Measurements from ENCODE around the gene ASTN1.

ASTN1 gene

DNA sequence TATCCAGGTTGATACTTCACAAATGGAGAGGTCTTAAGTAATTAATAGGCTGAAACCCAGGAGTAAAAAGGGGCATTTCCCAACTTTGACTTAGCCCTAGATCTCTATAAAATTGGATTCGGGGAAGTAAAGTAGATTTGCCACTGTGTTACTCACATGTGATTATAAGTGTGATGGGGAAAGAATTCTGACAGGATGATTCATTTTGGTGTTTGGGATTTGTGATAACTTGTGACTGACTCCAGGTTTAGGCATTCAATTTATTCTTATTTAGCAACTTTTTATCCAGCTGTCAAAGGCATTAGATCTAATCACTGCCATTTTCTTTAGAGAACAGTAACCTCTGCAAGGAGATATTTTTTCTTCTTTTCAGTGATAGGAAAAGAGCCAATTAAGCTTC is 175.5 kb downstream of the ASTN1 start:
- DNase-seq (ENCODE audit: low read depth), result peak; percentile 75

DNA sequence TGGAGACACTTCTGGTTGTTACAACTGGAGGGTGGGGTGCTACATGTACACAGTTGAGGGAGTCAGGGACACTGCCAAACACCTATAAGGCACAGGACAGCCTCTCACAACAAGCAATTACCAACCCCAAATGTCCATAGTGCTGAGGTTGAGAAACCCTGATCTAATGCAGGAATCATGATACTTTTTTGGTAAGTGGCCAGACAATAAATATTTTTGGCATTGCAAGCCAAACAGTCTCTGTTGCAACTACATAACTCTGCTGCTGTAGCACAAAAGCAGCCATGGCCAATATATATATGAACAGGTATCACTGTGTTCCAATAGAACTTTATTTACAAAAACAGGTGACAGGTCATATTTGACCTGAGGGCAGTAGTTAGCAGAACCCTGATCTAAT is 177.5 kb downstream of the ASTN1 start:
- DNase-seq (ENCODE audit: low read depth), result peak; percentile 65

GRCh38 chr1:176983731-176984130 is 180.8 kb downstream of the ASTN1 start:
- DNase-seq (ENCODE audit: low read depth), result no peak

DNA sequence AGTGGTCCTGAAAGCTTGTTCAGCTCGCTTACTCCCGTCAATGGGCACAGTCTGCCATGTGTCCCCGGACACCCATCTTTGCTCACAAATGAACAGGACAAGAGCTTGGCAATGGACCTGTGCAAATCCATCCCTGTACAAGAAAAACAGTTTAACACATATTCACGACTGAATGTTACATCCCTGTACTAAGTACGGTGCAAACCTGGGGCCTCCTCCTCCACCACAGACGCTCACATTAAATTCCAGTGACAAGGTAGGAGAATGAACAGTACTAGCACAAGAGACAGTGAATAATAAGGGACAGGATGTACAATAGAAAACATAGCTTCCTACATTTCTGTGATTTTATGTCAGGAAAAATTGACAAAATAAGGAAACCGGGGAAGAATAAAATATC is 187.7 kb downstream of the ASTN1 start:
- no peak for DNase-seq (ENCODE audit: low read depth)

GRCh38 chr1:176976225-176976624 is 188.3 kb downstream of the ASTN1 start:
- no peak for DNase-seq (ENCODE audit: low read depth)

DNA sequence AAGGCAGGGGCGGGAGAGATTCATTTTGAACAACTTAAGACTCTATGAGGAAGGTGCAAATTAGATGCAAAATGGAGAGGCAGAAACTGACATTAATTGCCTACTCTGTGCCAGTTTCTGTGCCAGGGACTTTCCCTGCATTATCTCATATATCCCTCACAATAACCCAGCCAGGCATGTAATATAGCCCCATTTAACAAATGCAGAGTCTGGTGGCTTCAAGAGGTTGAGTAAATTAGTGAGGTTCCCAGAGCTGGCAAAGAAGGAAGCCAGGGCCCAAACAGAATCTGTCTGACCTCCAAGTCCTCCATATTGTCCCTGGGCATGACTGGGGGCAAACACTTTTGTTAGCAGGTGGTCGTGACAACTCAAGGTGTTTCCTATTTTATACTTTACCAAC is 199.8 kb downstream of the ASTN1 start:
- no peak for DNase-seq (ENCODE audit: low read depth)

DNA sequence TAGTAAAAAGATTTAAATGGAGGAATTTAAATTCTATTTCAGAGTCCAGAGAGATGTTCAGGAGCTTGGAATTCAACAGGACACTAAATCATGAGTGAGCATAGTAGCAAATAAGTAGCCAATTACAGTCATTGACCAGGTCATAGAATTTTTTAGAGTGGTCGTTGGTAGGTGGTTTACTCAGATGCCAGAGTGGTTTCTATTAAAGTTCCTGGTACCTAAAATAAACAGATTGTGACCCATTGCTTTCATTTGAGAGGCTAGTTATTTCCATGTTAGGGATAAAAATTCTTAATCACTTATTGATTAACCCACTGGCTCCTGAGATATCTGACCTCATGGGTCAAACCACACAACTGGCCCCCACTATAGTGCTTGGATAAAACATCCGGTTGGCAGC is 201.3 kb downstream of the ASTN1 start:
- DNase-seq (ENCODE audit: low read depth), result no peak

DNA sequence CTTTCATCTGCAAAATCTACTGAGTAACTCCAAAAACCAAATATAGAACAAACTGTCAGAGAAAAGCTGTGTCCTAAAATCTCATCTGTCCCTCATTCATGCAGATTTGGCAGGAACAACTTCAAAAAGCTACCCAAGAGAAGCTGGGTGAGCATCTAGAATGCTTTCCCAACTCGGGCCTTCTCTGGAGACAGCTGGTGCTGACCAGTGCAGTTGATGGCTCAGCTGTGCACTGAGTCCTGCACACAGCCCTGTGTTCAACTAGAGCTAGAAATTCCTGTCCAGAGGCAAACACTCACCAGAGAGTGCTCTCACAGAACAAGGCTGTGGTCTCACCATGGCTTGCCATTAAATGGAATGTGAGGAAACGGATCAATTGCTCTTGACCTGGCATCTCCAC is 202.8 kb downstream of the ASTN1 start:
- DNase-seq (ENCODE audit: low read depth), result no peak

- no peak for DNase-seq (ENCODE audit: low read depth)
These were observed 205.2 kb downstream of the ASTN1 start for GRCh38 chr1:176959191-176959820.

- no peak for DNase-seq (ENCODE audit: low read depth)
These were observed 206.9 kb downstream of the ASTN1 start for GRCh38 chr1:176957603-176958002.

DNA sequence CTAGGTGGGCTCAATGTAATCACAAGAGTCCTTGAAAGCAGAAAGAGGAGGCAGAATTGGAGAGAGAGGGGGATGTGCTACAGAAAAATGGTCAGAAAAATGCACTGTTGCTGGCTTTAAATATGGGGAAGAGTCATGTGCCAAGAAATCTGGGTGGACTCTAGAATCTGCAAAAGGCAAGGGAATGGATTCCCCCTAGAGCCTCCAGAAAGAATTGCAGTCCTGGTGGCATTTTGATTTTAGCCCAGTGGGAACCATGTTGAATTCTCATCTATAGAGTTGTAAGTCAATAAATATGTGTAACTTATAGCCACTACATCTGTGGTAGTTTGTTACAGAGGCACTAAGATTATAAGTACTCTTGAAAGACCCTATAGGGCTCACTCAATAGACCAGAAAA is 210.3 kb downstream of the ASTN1 start:
- no peak for DNase-seq (ENCODE audit: low read depth)

DNA sequence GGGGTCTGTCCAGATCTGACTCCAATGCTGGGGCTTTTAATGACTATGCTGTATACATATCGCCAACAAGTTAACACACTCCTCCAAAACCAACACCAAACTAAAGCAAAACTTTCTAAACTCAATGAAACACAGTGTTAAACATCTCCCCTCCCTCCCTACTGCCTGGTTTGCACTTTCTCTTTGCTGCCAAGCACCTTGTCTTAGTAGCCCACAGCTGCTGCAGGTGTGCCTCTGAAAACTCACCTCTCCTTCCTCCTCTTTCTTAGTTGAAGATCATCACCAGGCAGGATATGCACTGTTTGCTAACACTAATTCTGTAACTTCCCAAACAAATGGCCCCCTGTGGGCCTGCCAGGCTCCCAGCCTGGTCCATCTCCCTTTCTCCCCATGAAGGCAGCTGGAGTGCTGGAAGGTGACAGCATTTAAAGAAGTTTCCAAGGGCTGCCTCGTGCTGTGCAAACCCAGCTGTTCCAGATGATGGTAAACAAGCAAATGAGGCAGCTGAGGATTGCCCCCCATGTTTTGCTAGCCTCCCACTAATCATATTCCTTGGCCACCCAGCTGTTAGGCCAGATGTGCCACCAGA is 213.7 kb downstream of the ASTN1 start:
- DNase-seq (ENCODE audit: low read depth), result no peak

DNA sequence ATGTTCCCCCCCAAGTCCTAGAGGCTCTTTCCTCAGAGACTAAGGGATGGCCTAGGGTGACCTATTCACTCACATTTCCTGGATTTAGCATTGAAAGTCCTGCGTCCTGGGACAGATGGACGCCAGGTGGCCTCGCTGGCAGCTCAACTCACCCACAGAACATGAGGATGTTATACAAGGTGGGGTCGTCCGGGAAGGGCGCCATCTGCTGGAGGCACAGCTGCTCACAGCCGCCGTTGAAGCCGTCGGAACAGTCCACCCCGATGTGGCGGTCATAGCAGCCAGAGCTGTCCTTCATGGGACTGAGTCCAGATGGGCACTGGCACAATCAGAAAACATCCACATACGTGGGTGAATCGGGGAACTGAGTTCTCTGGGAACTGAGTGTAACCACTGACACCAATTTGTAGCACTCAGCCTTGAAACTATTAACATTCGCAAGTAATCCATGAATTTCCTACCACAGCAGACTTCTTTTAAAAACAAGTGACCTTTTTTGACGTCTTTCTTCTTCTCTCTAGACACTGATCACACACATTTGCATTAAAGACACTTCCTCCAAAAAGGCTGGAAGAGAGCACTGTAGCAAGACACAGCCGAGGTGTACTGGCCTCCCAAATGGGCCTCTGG is 215.4 kb downstream of the ASTN1 start:
- no peak for DNase-seq (ENCODE audit: low read depth)

DNA sequence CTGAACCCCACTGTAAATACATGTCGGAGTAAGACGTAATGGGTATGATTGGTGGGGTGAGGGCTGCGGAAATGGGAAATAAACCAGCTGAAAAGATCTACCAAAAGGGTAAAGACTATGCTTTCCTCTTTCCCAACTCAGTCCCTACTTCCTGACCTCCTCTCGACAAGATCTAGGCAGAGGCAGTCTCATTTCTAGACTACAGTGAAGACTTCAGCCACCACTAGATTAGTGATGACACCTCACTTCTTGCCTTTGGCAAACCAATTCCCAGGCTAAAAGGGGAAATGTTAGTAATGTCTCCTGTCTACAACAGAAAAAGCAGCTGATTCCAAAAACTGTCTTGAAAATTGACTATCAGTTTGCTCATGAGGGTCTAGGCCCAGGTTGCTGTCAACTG is 219.9 kb downstream of the ASTN1 start:
- DNase-seq (ENCODE audit: low read depth), result no peak

DNA sequence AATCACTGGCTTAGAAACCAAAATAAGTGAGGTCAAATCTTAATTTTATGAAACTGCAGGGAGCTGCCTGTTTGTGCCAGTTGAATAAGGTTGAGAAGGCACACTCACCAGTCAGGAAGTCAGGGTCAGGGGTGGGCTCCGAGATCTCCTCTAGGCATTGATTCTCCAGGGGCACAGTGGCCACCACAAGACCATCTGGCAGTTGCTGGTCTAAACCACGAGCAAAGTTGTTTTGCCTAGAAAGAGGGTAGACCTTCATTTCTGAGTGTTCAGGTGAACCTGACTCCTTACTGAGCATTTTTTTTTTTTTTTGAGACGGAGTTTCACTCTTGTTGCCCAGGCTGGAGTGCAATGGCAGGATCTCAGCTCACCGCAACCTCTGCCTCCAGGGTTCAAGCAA is 220.7 kb downstream of the ASTN1 start:
- no peak for DNase-seq (ENCODE audit: low read depth)

- DNase-seq (ENCODE audit: low read depth), result no peak
These were observed 222.2 kb downstream of the ASTN1 start for GRCh38 chr1:176942346-176942745.

GRCh38 chr1:176939993-176940392 is 224.5 kb downstream of the ASTN1 start:
- no peak for DNase-seq (ENCODE audit: low read depth)

GRCh38 chr1:176938375-176938774 is 226.1 kb downstream of the ASTN1 start:
- no peak for DNase-seq (ENCODE audit: low read depth)

- DNase-seq (ENCODE audit: low read depth), result no peak
These were observed 230.1 kb downstream of the ASTN1 start for GRCh38 chr1:176934370-176934769.

- no peak for DNase-seq (ENCODE audit: low read depth)
These were observed 232.1 kb downstream of the ASTN1 start for GRCh38 chr1:176932114-176933104.

DNA sequence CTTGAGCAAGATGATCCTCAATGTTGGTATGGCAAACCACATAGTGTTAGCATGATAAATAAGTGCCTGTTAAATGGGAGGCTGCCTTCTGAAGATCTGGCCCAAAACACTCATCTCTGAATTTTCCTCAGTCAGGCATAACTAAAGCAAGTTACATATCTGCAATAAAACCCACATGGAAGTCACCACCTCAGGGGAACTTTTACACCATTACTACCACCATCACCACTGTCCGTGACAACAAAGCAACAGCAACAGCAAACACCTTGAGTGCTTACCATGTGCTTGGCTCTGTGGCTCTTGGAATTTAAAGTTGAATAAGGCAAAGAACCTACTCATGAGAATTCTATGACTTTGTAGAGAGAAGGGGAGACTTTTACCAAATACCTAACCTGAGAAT is 233.0 kb downstream of the ASTN1 start:
- no peak for DNase-seq (ENCODE audit: low read depth)

- no peak for DNase-seq (ENCODE audit: low read depth)
These were observed 238.0 kb downstream of the ASTN1 start for GRCh38 chr1:176926330-176927086.
